HG03575 (cell line): ENCODE data around the gene GDF2.

ENCODE experiments used
- ATAC-seq: cut with Tn5 transposase; IDR thresholded peaks from one replicate; pipeline ENCODE4 v1.9.1; 2021; ENCODE audit not compliant: unreplicated experiment, insufficient number of reproducible peaks, low FRiP score; ENCODE audit errors: extremely low read depth

GDF2 gene

GRCh38 chr10:47348138-47348651 lies 25.9 kb downstream of the GDF2 start, which contains the start of gene RBP3:
Gene RBP3, plus strand, starts transcription at chr10:47348363. Its CDS starts 122 bp downstream, at chr10:47348485.
- no peak for ATAC-seq

- ATAC-seq, result no peak
Measured at GRCh38 chr10:47348661-47349470, 26.6 kb downstream of the GDF2 start.

- no peak for ATAC-seq
Measured at GRCh38 chr10:47349516-47349915, 27.3 kb downstream of the GDF2 start.

GRCh38 chr10:47349941-47350371 lies 27.7 kb downstream of the GDF2 start:
- ATAC-seq, result no peak

DNA sequence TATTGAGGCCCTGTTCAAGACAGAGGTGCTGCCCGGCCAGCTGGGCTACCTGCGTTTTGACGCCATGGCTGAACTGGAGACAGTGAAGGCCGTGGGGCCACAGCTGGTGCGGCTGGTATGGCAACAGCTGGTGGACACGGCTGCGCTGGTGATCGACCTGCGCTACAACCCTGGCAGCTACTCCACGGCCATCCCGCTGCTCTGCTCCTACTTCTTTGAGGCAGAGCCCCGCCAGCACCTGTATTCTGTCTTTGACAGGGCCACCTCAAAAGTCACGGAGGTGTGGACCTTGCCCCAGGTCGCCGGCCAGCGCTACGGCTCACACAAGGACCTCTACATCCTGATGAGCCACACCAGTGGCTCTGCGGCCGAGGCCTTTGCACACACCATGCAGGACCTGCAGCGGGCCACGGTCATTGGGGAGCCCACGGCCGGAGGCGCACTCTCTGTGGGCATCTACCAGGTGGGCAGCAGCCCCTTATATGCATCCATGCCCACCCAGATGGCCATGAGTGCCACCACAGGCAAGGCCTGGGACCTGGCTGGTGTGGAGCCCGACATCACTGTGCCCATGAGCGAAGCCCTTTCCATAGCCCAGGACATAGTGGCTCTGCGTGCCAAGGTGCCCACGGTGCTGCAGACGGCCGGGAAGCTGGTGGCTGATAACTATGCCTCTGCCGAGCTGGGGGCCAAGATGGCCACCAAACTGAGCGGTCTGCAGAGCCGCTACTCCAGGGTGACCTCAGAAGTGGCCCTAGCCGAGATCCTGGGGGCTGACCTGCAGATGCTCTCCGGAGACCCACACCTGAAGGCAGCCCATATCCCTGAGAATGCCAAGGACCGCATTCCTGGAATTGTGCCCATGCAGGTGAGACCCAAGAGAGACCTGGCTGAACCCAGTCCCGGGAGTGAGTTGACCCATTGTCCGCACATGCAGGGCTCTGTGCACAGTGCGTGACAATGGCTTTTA lies 28.7 kb downstream of the GDF2 start:
- ATAC-seq, result no peak

GRCh38 chr10:47351899-47352815 lies 29.9 kb downstream of the GDF2 start:
- no peak for ATAC-seq

GRCh38 chr10:47353351-47353750 lies 31.1 kb downstream of the GDF2 start:
- ATAC-seq, result no peak

DNA sequence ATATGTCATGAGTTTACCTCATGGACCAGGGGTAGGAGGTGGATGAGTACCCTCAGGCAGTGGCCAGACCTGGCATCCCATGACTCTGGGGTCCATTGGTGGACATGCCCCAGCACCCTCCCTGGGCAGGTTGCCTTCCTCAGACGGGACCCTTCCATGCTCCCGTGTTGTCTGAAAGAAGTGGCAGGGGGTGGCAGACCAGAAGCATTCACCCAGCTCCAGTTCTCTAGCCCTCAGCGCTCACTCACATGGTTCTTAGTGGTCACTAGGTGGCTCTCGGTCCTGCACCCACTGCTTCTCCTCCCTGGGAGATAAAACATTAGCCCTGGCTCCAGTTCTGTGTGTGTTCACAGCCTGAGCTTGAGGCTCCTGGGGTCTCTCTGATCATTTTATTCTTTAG lies 31.9 kb downstream of the GDF2 start:
- ATAC-seq, result no peak

DNA sequence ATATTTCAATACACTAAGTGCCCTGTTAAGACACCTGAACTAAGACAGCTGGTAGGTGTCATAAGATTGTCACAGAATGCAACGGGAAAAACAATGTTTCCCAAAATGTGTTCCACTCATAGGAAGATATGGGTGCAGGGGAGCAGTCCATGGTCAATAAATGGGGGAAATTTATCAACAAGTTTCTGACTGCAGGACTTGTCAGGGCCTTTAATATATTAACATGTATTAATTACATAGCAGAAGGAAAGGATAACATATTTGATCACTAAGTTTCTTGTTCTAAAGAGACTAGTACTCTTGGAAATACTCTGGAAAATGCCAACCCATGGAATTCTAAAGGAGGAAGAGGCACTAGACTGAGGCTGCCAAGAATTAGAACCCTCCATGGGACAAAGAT lies 32.6 kb downstream of the GDF2 start:
- no peak for ATAC-seq

DNA sequence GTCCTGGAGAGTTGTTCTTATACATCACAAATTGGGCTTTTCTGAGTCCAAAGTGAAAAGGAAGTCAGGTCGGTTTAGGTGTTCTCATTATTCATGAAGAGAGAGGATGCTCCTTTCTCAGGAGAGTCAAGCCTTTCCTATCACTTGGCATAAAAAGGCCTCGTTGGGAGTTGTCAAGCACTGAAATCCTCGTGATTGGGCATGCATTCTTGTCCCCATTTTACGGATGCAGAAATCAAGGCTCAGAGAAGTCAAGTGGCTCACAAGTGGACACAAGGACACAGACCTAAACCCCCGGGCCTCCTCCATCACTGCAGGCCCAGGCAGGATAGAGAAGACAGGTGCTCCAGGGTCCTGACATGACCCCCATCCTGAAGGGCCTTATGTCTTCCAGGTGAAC lies 34.5 kb downstream of the GDF2 start:
- ATAC-seq, result no peak

DNA sequence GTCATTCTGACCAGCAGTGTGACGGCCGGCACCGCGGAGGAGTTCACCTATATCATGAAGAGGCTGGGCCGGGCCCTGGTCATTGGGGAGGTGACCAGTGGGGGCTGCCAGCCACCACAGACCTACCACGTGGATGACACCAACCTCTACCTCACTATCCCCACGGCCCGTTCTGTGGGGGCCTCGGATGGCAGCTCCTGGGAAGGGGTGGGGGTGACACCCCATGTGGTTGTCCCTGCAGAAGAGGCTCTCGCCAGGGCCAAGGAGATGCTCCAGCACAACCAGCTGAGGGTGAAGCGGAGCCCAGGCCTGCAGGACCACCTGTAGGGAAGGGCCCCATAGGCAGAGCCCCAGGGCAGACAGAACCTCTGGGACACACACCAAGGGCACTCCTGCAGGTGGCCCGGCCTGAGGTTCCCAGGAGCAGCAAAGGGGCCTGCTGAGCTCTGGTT lies 34.9 kb downstream of the GDF2 start:
- no peak for ATAC-seq

GRCh38 chr10:47357911-47358310 lies 35.7 kb downstream of the GDF2 start:
- ATAC-seq, result no peak

- no peak for ATAC-seq
Measured at GRCh38 chr10:47358457-47358856, 36.2 kb downstream of the GDF2 start.

DNA sequence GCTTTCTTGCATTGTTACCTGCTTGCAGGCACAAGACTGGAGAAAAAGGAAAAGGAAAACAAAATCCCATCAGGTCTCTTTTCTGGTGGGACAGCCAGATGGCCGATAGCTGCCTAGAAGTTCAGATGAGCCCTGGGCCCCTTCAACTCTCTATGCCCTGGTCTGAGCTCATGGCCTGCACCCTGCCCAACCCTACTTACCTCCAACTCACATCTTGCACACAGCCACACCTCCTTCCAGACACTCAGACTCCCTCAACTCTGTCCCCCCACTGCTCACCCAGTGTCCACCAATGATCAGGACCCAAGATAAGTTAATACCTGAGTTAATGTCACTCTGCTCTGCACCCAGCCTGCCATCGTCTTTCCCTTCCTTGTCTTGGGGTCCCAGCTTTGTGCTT lies 36.8 kb downstream of the GDF2 start:
- no peak for ATAC-seq

GRCh38 chr10:47359626-47360418 lies 37.6 kb downstream of the GDF2 start:
- no peak for ATAC-seq

DNA sequence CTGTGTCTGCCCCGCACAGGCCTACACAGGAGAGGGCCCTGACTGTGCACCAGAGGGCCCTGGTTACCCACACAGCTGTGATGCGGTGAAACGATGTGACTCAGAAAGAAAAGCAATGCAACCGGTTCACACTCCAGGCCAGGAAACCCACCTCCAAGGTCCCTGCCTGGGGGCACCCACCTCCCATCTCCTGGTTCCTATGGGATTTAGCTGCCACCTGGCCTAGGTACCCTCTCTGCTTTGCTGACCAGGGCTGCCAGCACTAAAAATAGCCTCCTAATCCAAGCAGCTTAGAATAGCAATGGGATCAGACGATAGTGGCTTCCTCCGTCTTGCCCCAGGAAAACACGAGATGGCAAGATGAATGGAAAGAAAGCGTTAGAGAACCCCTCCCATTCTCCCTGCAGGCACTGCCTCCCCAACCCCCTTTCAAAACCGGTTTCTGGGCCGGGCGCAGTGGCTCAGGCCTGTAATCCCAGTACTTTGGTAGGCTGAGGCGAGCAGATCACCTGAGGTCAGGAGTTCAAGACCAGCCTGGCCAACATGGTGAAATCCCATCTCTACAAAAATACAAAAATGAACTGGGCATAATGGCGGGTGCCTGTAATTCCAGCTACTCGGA lies 38.3 kb downstream of the GDF2 start:
- ATAC-seq, result no peak

DNA sequence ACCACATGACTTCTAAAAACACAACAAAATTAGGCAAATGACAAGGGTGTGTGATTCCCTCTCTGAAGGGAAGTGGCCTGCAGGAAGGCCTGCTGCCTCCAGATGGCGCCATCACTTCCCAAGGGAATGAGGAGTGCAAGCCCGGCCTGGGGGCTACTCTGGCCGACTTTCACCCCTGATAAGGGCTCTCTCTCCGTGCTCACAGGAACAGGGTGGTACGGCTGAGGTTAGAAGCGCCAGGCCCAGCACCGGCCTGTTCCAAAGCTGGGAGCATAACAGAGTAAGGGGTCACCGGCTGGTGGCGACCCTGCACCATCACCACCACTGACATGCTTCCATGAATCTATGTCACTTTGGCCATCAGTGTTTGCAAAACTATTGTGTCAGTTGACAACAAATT lies 39.0 kb downstream of the GDF2 start:
- ATAC-seq, result no peak
